ENCODE measurements around the gene PPIA. TPM values are rescaled to one million over a fixed set of nuclear protein-coding genes. Genes with fewer than 3 reads are reported as not detected.

PPIA gene
- polyA plus RNA-seq, 1 donor from 2014 or later, result 2,769 TPM

- Histone ChIP-seq H3K4me2 (ENCODE audit: low read length) (no peak overlapping the region), H3K9me3 (ENCODE audit: low read length) (no peaks in the 10 kb centered on the region), H3K27ac (ENCODE audit: low read length) (no peak overlapping the region), H3K4me3 (ENCODE audit: low read length) (no peak overlapping the region), H3K9me2 (ENCODE audit: insufficient read depth, low read length) (no peaks in the 10 kb centered on the region), H3K9ac (ENCODE audit: low read length) (no peak overlapping the region), H2AFZ (ENCODE audit: low read depth, low read length) (no peak overlapping the region), H3K27me3 (ENCODE audit: insufficient read depth, low read depth, low read length) (no peaks in the 10 kb centered on the region), H3K36me3 (ENCODE audit: insufficient read depth, low read length) (no peaks in the 10 kb centered on the region), H4K20me1 (ENCODE audit: insufficient read depth) (no peaks in the 10 kb centered on the region), H3F3A (ENCODE audit: insufficient read depth, low read length, poor library complexity, severe bottlenecking) (no peaks in the 10 kb centered on the region), H3K79me2 (replicated peaks; ENCODE audit: insufficient read depth, low read length) (no peaks in the 10 kb centered on the region)
- TF ChIP-seq, protein P1, sequence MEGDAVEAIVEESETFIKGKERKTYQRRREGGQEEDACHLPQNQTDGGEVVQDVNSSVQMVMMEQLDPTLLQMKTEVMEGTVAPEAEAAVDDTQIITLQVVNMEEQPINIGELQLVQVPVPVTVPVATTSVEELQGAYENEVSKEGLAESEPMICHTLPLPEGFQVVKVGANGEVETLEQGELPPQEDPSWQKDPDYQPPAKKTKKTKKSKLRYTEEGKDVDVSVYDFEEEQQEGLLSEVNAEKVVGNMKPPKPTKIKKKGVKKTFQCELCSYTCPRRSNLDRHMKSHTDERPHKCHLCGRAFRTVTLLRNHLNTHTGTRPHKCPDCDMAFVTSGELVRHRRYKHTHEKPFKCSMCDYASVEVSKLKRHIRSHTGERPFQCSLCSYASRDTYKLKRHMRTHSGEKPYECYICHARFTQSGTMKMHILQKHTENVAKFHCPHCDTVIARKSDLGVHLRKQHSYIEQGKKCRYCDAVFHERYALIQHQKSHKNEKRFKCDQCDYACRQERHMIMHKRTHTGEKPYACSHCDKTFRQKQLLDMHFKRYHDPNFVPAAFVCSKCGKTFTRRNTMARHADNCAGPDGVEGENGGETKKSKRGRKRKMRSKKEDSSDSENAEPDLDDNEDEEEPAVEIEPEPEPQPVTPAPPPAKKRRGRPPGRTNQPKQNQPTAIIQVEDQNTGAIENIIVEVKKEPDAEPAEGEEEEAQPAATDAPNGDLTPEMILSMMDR (IDR thresholded peaks at IDR 0.05; ENCODE audit: poor library complexity, severe bottlenecking), result no peak
- no peak for TF ChIP-seq RAD21 (conservative IDR thresholded peaks at IDR 0.05)
These were observed 20.9 kb upstream of the PPIA start for GRCh38 chr7:44775383-44776107.

DNA sequence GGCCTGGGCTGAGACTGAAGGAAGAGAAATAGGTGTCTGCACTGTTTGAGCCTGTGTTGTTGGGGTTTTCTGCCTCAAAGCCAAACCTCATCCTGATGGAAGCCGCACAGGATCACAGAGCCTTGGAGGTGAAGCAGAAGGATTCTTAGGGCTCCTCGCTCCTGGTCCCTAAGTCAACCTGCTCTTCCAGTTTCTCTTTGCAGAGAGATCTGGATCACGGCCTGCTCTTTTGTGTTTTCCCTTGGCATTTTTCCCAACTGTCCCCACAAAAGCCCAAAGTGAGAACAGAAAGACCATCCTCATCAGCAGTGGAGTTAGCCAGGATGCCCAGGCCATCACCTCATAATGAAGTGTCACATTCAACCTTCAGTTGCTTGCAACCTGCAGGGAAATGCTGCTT is 20.3 kb upstream of the PPIA start:
- Histone ChIP-seq H3K4me2 (ENCODE audit: low read length) (no peak overlapping the region), H3K9ac (ENCODE audit: low read length) (no peak overlapping the region), H3K36me3 (ENCODE audit: insufficient read depth, low read length) (no peaks in the 10 kb centered on the region), H2AFZ (ENCODE audit: low read depth, low read length) (no peak overlapping the region), H3K9me3 (ENCODE audit: low read length) (no peaks in the 10 kb centered on the region), H3F3A (ENCODE audit: insufficient read depth, low read length, poor library complexity, severe bottlenecking) (no peaks in the 10 kb centered on the region), H4K20me1 (ENCODE audit: insufficient read depth) (no peaks in the 10 kb centered on the region), H3K27ac (ENCODE audit: low read length) (no peak overlapping the region), H3K79me2 (replicated peaks; ENCODE audit: insufficient read depth, low read length) (no peaks in the 10 kb centered on the region), H3K9me2 (ENCODE audit: insufficient read depth, low read length) (no peaks in the 10 kb centered on the region), H3K4me3 (ENCODE audit: low read length) (no peak overlapping the region), H3K27me3 (ENCODE audit: insufficient read depth, low read depth, low read length) (no peaks in the 10 kb centered on the region)
- TF ChIP-seq, protein P2, sequence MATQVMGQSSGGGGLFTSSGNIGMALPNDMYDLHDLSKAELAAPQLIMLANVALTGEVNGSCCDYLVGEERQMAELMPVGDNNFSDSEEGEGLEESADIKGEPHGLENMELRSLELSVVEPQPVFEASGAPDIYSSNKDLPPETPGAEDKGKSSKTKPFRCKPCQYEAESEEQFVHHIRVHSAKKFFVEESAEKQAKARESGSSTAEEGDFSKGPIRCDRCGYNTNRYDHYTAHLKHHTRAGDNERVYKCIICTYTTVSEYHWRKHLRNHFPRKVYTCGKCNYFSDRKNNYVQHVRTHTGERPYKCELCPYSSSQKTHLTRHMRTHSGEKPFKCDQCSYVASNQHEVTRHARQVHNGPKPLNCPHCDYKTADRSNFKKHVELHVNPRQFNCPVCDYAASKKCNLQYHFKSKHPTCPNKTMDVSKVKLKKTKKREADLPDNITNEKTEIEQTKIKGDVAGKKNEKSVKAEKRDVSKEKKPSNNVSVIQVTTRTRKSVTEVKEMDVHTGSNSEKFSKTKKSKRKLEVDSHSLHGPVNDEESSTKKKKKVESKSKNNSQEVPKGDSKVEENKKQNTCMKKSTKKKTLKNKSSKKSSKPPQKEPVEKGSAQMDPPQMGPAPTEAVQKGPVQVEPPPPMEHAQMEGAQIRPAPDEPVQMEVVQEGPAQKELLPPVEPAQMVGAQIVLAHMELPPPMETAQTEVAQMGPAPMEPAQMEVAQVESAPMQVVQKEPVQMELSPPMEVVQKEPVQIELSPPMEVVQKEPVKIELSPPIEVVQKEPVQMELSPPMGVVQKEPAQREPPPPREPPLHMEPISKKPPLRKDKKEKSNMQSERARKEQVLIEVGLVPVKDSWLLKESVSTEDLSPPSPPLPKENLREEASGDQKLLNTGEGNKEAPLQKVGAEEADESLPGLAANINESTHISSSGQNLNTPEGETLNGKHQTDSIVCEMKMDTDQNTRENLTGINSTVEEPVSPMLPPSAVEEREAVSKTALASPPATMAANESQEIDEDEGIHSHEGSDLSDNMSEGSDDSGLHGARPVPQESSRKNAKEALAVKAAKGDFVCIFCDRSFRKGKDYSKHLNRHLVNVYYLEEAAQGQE (IDR thresholded peaks at IDR 0.05; ENCODE audit: borderline replicate concordance), result no peak
- TF ChIP-seq RAD21 (conservative IDR thresholded peaks at IDR 0.05) (no peak), EP300 (conservative IDR thresholded peaks at IDR 0.05; ENCODE audit: poor library complexity, severe bottlenecking) (no peak), SMC3 (conservative IDR thresholded peaks at IDR 0.05; ENCODE audit: poor library complexity) (no peak)
- TF ChIP-seq, protein P1 (IDR thresholded peaks at IDR 0.05; ENCODE audit: poor library complexity, severe bottlenecking), result no peak

Measured in neural cell (in vitro differentiated cells).